Naive B cell (primary cell): Measurements from ENCODE around the gene RGS2. TPM values are rescaled to one million over a fixed set of nuclear protein-coding genes. Genes with fewer than 3 reads are reported as not detected.

ENCODE experiments used
- ATAC-seq, 2 donors: fragments of 150-1000 bp; cut with Tn5 transposase; 2 replicates each; pipeline ENCODE4 v1.10.0; 2021; ENCODE audit warnings: low read depth in 2 of 2, mild to moderate bottlenecking in 2 of 2, moderate library complexity in 2 of 2
- DNase-seq: peaks from one replicate; pipeline ENCODE4 v3.0.0; 2022
- H3K27ac Mint-ChIP-seq, 6 donors: one replicate each; pipeline ENCODE4 v1.8.0; 2020 to 2022; ENCODE audit warnings: mild to moderate bottlenecking in 6 of 6, mixed read lengths in 6 of 6, moderate library complexity in 5 of 6, inconsistent platforms in 2 of 6
- H3K27me3 Mint-ChIP-seq, 3 donors: one replicate each; pipeline ENCODE4 v1.8.0; 2021 to 2022; ENCODE audit warnings: mixed read lengths in 3 of 3, mild to moderate bottlenecking in 1 of 3
- H3K36me3 Mint-ChIP-seq, 2 donors: one replicate each; pipeline ENCODE4 v1.8.0; 2020 to 2022; ENCODE audit warnings: mixed read lengths in 2 of 2, inconsistent platforms in 1 of 2, mild to moderate bottlenecking in 1 of 2
- H3K4me1 Mint-ChIP-seq, 3 donors: one replicate each; pipeline ENCODE4 v1.8.0; 2020 to 2022; ENCODE audit warnings: mixed read lengths in 3 of 3, inconsistent platforms in 1 of 3, mild to moderate bottlenecking in 1 of 3, moderate library complexity in 1 of 3
- H3K4me3 Mint-ChIP-seq, 8 donors: one replicate each; pipeline ENCODE4 v1.8.0; 2020 to 2022; ENCODE audit warnings: mild to moderate bottlenecking in 8 of 8, mixed read lengths in 8 of 8, moderate library complexity in 8 of 8, inconsistent platforms in 2 of 8
- H3K9me3 Mint-ChIP-seq, 7 donors: one replicate each; pipeline ENCODE4 v1.8.0; 2020 to 2022; ENCODE audit warnings: mixed read lengths in 7 of 7, mild to moderate bottlenecking in 5 of 7, inconsistent platforms in 2 of 7, moderate library complexity in 1 of 7
- polyA plus RNA-seq, 6 donors: library from polyadenylated mRNA; unstranded; fragments of 300-500 nt; fragmentation: Illumina TruSeq; gene quantifications; one replicate each; pipeline ENCODE4 v1.2.3, GENCODE V29; 2021; ENCODE audit warnings: low read depth in 6 of 6

The RGS2 gene
- polyA plus RNA-seq, 6 donors from 2014 or later: 83.1 to 691 (median 187) TPM

- DNase-seq (no peak), ATAC-seq (no peak)
- H3K9me3 Mint-ChIP-seq: peaks cover 0 to 12% (median 3%) of the 10 kb centered on the region in 7 donors
- H3K27me3 Mint-ChIP-seq: peaks cover 0 to 6% (median 5%) of the 10 kb centered on the region in 3 donors
- H3K36me3 Mint-ChIP-seq: no peaks in the 10 kb centered on the region
- no peak overlapping the region for H3K27ac Mint-ChIP-seq
- H3K4me1 Mint-ChIP-seq: no peaks in the 10 kb centered on the region
- no peak overlapping the region for H3K4me3 Mint-ChIP-seq
Observed at GRCh38 chr1:192776998-192777397, 31.8 kb upstream of the RGS2 start.

DNA sequence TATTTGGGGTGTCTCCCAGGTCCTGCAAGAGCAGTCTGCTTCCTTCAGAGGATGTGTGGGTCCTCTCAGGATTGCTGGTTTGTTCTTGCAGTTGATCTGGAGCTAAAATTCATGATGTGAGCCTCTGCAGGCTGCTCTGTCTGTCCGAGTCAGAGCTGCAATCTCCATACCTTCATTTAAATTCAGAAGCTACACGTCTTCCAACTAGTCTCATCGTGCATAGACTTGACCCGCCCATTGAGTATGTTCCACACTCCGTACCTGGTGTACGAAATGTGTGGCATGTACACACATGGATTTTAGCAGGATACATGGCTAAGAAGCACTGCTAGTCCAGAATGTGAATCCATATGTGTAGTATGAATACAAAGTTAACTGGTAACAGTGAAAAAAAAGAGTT lies 25.0 kb upstream of the RGS2 start:
- ATAC-seq: no peak
- Mint-ChIP-seq H3K9me3 (peaks cover 0 to 12% (median 3%) of the 10 kb centered on the region in 7 donors), H3K4me3 (no peak overlapping the region), H3K36me3 (no peaks in the 10 kb centered on the region), H3K4me1 (no peaks in the 10 kb centered on the region), H3K27ac (no peak overlapping the region), H3K27me3 (peaks cover 8 to 25% (median 13%) of the 10 kb centered on the region in 3 donors)
- no peak for DNase-seq

- H3K27me3 Mint-ChIP-seq: peaks cover 8 to 25% (median 13%) of the 10 kb centered on the region in 3 donors
- H3K9me3 Mint-ChIP-seq: peaks cover 0 to 12% (median 3%) of the 10 kb centered on the region in 7 donors
Observed at GRCh38 chr1:192784397-192784796, 24.4 kb upstream of the RGS2 start.

DNA sequence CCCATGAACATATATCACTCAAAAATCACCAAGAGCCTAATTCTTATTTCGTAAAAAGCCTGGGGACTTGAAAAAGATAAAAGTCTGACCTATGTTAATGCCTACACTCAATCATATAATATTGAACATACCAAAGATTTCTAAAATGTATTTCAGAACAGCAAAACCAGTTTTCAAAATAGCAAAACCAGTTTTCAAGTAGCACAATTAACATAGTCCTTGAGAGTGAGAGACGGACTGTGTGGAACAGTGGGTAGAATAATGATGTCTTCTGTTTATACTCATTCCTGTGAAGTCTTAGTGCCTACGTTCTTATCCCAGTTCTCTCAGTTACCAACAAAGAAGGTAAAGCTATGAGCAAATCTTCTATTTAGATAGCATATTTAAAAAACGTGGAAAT lies 22.3 kb upstream of the RGS2 start:
- DNase-seq: no peak
- ATAC-seq: no peak
- H3K36me3 Mint-ChIP-seq: no peaks in the 10 kb centered on the region
- H3K27me3 Mint-ChIP-seq: peaks cover 8 to 24% (median 11%) of the 10 kb centered on the region in 3 donors
- no peak overlapping the region for H3K4me3 Mint-ChIP-seq
- no peaks in the 10 kb centered on the region for H3K4me1 Mint-ChIP-seq
- H3K27ac Mint-ChIP-seq: no peak overlapping the region
- H3K9me3 Mint-ChIP-seq: peaks cover 0 to 3% (median 0%) of the 10 kb centered on the region in 7 donors

More at GRCh38 chr1:192784397-192784796, 24.4 kb upstream of the RGS2 start:
- Mint-ChIP-seq H3K27ac (no peak overlapping the region), H3K4me3 (no peak overlapping the region), H3K4me1 (no peaks in the 10 kb centered on the region), H3K36me3 (no peaks in the 10 kb centered on the region)
- DNase-seq: no peak
- no peak for ATAC-seq

GRCh38 chr1:192787914-192788585 lies 20.8 kb upstream of the RGS2 start:
- Mint-ChIP-seq H3K27ac (no peak overlapping the region), H3K4me3 (no peak overlapping the region), H3K36me3 (no peaks in the 10 kb centered on the region), H3K27me3 (peaks cover 6 to 14% (median 8%) of the 10 kb centered on the region in 3 donors), H3K4me1 (no peaks in the 10 kb centered on the region), H3K9me3 (peaks cover 0 to 3% (median 0%) of the 10 kb centered on the region in 7 donors)
- DNase-seq (no peak), ATAC-seq (no peak)

DNA sequence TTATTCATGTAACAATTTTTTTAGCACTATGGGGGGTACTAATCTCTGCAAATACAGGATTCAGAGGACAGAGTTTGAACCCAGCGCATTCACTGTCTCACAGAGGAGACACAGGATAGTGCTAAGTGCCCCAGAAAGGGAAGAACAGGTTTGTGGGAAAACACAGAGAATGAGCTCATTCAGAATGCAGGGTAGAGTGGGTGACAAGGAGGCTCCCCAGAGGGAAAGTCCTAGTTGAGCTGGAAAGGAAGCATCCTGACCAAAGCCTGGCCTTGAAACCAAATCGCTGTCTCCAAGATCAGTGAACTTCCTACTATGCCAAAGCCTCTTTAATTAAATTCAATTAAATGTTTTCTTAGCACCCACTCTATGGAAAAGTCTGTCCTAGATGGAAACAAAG lies 19.0 kb upstream of the RGS2 start:
- Mint-ChIP-seq H3K9me3 (peaks cover 0 to 3% (median 0%) of the 10 kb centered on the region in 7 donors), H3K4me3 (no peak overlapping the region), H3K4me1 (no peaks in the 10 kb centered on the region), H3K27me3 (peaks cover 0 to 8% (median 5%) of the 10 kb centered on the region in 3 donors), H3K36me3 (no peaks in the 10 kb centered on the region), H3K27ac (no peak overlapping the region)
- DNase-seq: no peak
- no peak for ATAC-seq

GRCh38 chr1:192792628-192793027 lies 16.2 kb upstream of the RGS2 start:
- H3K27me3 Mint-ChIP-seq: peaks cover 0 to 8% (median 5%) of the 10 kb centered on the region in 3 donors
- H3K4me1 Mint-ChIP-seq: no peaks in the 10 kb centered on the region
- peaks cover 0 to 3% (median 0%) of the 10 kb centered on the region in 7 donors for H3K9me3 Mint-ChIP-seq
- no peaks in the 10 kb centered on the region for H3K36me3 Mint-ChIP-seq
- DNase-seq (no peak), ATAC-seq (no peak)
- H3K27ac Mint-ChIP-seq: no peak overlapping the region
- no peak overlapping the region for H3K4me3 Mint-ChIP-seq

DNA sequence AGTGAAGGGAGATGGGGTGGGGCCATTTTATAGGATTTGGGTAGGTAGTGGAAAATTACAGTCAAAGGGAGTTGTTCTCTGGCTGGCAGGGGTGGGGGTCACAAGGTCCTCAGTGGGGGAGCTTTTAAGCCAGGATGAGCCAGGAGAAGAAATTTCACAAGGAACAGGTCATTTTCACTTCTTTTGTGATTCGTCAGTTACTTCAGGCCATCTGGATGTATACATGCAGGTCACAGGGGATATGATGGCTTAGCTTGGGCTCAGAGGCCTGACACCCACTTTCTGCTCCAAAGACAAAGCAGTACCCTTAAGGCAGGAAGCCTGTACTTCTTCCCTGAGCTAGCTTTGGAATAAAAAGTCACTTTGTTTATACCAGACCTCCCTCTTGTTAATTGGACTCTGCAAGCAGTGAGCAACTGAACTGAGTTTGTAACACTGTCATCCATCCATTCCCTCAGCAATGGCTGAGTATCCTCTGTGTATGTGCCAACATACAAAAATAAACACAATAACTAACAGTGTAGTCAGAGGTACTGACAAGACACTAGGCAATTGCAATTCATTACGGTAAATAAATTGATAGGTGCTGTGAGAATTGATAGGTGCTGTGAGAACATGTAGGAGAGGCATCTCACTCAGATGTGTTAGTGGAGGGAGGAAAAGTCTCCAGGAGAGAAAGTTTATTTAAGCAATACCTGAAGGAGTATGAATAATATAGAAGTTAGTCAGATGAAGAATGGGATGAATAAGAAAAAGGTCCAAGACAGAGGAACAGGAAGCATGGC lies 14.7 kb upstream of the RGS2 start:
- no peak for DNase-seq

GRCh38 chr1:192794768-192795035 lies 14.1 kb upstream of the RGS2 start:
- Mint-ChIP-seq H3K27ac (peak overlapping the region in 1 of 6 donors; percentile 0), H3K9me3 (peaks cover 0 to 3% (median 0%) of the 10 kb centered on the region in 7 donors), H3K4me3 (no peak overlapping the region), H3K27me3 (peaks cover 0 to 5% (median 3%) of the 10 kb centered on the region in 3 donors), H3K36me3 (no peaks in the 10 kb centered on the region), H3K4me1 (no peaks in the 10 kb centered on the region)
- DNase-seq (no peak), ATAC-seq (no peak)

More for the DNA sequence above, 14.7 kb upstream of the RGS2 start:
- Mint-ChIP-seq H3K36me3 (no peaks in the 10 kb centered on the region), H3K27me3 (peaks cover 0 to 5% (median 3%) of the 10 kb centered on the region in 3 donors), H3K4me3 (no peak overlapping the region), H3K4me1 (no peaks in the 10 kb centered on the region), H3K9me3 (peaks cover 0 to 3% (median 0%) of the 10 kb centered on the region in 7 donors), H3K27ac (peak overlapping the region in 2 of 6 donors; percentile 0 to 83)
- ATAC-seq: no peak

DNA sequence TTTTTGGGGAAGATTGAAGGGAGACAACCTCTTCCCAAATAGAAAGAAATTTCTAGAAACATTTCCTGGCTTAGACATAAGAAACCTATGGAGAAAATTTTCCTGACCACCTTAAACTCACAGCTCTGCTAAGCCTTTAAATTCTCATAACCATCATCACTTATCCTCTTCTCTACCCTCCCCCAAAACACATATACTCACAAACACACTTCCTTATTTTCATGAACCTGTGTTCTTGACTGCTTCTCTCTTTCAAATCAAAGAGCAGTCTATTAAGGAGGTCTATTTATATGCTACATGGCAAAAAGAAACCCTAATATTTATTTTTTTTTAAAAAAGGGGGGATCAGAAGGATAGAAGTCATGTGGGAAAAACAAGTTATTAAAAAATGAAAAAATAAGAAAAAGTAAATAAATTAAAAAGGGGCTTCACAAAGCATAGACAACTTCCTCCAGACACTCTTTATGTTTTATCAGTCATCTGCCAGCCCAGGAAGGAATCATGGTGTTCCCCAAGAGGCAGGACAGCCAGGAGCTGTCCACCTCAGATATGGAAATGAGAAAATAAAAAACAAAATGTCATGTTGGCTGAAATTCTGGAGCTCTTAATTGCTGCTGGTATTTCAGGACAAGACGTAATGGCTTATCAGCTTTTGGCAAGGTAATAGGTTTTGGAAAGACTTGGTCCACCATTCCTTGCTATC lies 12.8 kb upstream of the RGS2 start:
- H3K27me3 Mint-ChIP-seq: peaks cover 0 to 3% (median 3%) of the 10 kb centered on the region in 3 donors
- peaks cover 0 to 3% (median 0%) of the 10 kb centered on the region in 7 donors for H3K9me3 Mint-ChIP-seq
- no peaks in the 10 kb centered on the region for H3K36me3 Mint-ChIP-seq
- peak overlapping the region in 1 of 6 donors; percentile 17 for H3K27ac Mint-ChIP-seq
- H3K4me1 Mint-ChIP-seq: no peaks in the 10 kb centered on the region
- no peak overlapping the region for H3K4me3 Mint-ChIP-seq
- peak; percentile 56 to 58 for ATAC-seq
- DNase-seq: no peak

- no peaks in the 10 kb centered on the region for H3K4me1 Mint-ChIP-seq
- H3K4me3 Mint-ChIP-seq: no peak overlapping the region
Observed at GRCh38 chr1:192797143-192797542, 11.7 kb upstream of the RGS2 start.

DNA sequence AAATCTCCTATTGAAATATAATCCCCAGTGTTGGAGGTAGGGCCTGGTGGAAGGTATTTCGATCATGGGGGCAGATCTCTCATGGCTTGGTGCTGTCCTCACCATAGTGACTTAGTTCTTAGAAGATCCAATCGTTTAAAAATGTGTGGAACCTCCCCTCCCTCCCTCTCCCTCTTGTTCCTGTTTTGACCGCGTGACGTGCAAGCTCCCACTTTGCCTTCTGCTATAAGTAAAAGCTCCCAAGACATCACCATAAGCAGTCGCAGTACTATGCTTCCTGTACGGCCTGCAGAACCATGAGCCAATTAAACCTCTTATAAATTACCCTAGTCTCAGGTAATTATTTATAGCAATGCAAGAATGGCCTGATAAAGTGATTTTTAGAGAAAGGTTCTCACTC lies 10.9 kb upstream of the RGS2 start:
- DNase-seq: no peak
- Mint-ChIP-seq H3K36me3 (no peaks in the 10 kb centered on the region), H3K4me3 (no peak overlapping the region), H3K9me3 (no peaks in the 10 kb centered on the region), H3K27me3 (peaks cover 0 to 3% (median 0%) of the 10 kb centered on the region in 3 donors), H3K4me1 (no peaks in the 10 kb centered on the region), H3K27ac (no peak overlapping the region)
- no peak for ATAC-seq

More at GRCh38 chr1:192797143-192797542, 11.7 kb upstream of the RGS2 start:
- Mint-ChIP-seq H3K27me3 (peaks cover 0 to 3% (median 0%) of the 10 kb centered on the region in 3 donors), H3K9me3 (no peaks in the 10 kb centered on the region), H3K36me3 (no peaks in the 10 kb centered on the region), H3K27ac (no peak overlapping the region)
- ATAC-seq: no peak
- DNase-seq: no peak

DNA sequence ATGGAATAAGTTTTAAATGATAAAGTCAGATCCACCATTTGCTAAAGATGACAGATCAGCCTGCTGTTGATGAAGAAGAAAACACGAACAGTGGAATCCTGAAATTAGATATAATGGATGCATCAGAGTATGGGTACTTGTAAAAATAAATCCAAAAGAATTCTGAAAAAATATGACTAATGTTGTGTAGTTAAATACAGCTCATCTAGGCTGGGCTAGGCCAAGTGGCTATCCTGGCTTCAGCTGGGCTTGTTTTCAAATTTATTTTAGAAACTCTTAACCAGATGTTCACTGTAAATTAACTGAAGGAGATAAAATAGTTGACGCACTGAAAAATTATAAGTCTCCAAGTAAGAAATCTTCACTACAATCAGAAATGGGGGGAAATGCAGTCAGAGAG lies 7.4 kb upstream of the RGS2 start:
- H3K27me3 Mint-ChIP-seq: peaks cover 0 to 3% (median 0%) of the 10 kb centered on the region in 3 donors
- ATAC-seq (no peak), DNase-seq (no peak)
- H3K9me3 Mint-ChIP-seq: no peaks in the 10 kb centered on the region
- H3K36me3 Mint-ChIP-seq: no peaks in the 10 kb centered on the region
- H3K27ac Mint-ChIP-seq: no peak overlapping the region
- no peaks in the 10 kb centered on the region for H3K4me1 Mint-ChIP-seq
- H3K4me3 Mint-ChIP-seq: no peak overlapping the region
